HepG2 (cell line): ENCODE measurements around the gene NPDC1. TPM values are rescaled to one million over a fixed set of nuclear protein-coding genes. Genes with fewer than 3 reads are reported as not detected.

Experiments
- IRF9 ChIP-seq: sonication (generic); formaldehyde crosslinking; IDR thresholded peaks from 2 replicates; pipeline ENCODE4 v1.8.0; 2022; ENCODE audit warnings: missing genetic modification reagents, mild to moderate bottlenecking, borderline replicate concordance
- MEIS2 ChIP-seq: sonication (generic); formaldehyde crosslinking; IDR thresholded peaks from 2 replicates; pipeline ENCODE4 v1.9.0; 2021; ENCODE audit warnings: mild to moderate bottlenecking, missing genetic modification reagents
- MYC ChIP-seq: sonication (generic); formaldehyde crosslinking; IDR thresholded peaks from 2 replicates; pipeline ENCODE4 v1.9.0; 2021; ENCODE audit warnings: missing genetic modification reagents, borderline replicate concordance
- NAIF1 ChIP-seq: sonication (generic); formaldehyde crosslinking; IDR thresholded peaks from 2 replicates; pipeline ENCODE4 v1.5.0; 2020; ENCODE audit warnings: mild to moderate bottlenecking, missing genetic modification reagents, borderline replicate concordance
- NFYB ChIP-seq: sonication (generic); formaldehyde crosslinking; IDR thresholded peaks from 2 replicates; pipeline ENCODE4 v1.4.0; 2020; ENCODE audit warnings: missing genetic modification reagents
- PRPF4 ChIP-seq: fragments of 200-400 bp; formaldehyde crosslinking; IDR thresholded peaks from 2 replicates; pipeline ENCODE4 v1.6.1; 2016; ENCODE audit warnings: low read length, low read depth; ENCODE audit not compliant: poor library complexity, severe bottlenecking
- SKIL ChIP-seq: sonication (generic); formaldehyde crosslinking; IDR thresholded peaks from 2 replicates; pipeline ENCODE4 v1.8.0; 2022; ENCODE audit warnings: missing genetic modification reagents, mild to moderate bottlenecking, moderate library complexity, borderline replicate concordance
- TRAFD1 ChIP-seq: sonication (generic); formaldehyde crosslinking; IDR thresholded peaks from 2 replicates; pipeline ENCODE4 v1.5.1; 2020; ENCODE audit warnings: missing genetic modification reagents, mild to moderate bottlenecking, borderline replicate concordance
- ZBTB43 ChIP-seq: sonication (generic); formaldehyde crosslinking; conservative IDR thresholded peaks from 2 replicates; pipeline ENCODE4 v1.4.0; 2020; ENCODE audit warnings: missing genetic modification reagents
- ZNF234 ChIP-seq: sonication (generic); formaldehyde crosslinking; conservative IDR thresholded peaks from 2 replicates; pipeline ENCODE4 v1.5.1; 2020; ENCODE audit warnings: mild to moderate bottlenecking, missing genetic modification reagents
- ZNF276 ChIP-seq: sonication (generic); formaldehyde crosslinking; IDR thresholded peaks from 2 replicates; pipeline ENCODE4 v1.4.0; 2020; ENCODE audit warnings: mild to moderate bottlenecking, low read depth, missing genetic modification reagents
- ZNF337 ChIP-seq: sonication (generic); formaldehyde crosslinking; IDR thresholded peaks from 2 replicates; pipeline ENCODE4 v1.5.1; 2020; ENCODE audit warnings: missing genetic modification reagents, low read depth, mild to moderate bottlenecking, borderline replicate concordance
- ZNF510 ChIP-seq: sonication (generic); formaldehyde crosslinking; IDR thresholded peaks from 2 replicates; pipeline ENCODE4 v1.4.0; 2020; ENCODE audit warnings: low read depth, mild to moderate bottlenecking, missing genetic modification reagents
- ZNF678 ChIP-seq: sonication (generic); formaldehyde crosslinking; IDR thresholded peaks from 2 replicates; pipeline ENCODE4 v1.4.0; 2020; ENCODE audit warnings: mild to moderate bottlenecking, missing genetic modification reagents
- ZNF704 ChIP-seq: sonication (generic); formaldehyde crosslinking; IDR thresholded peaks from 2 replicates; pipeline ENCODE4 v1.8.1; 2023; ENCODE audit warnings: mild to moderate bottlenecking, inconsistent platforms, moderate library complexity, missing genetic modification reagents, borderline replicate concordance
- ZNF724P ChIP-seq: sonication (generic); formaldehyde crosslinking; IDR thresholded peaks from 2 replicates; pipeline ENCODE4 v1.8.0; 2022; ENCODE audit warnings: missing genetic modification reagents, borderline replicate concordance
- ZSCAN12 ChIP-seq: sonication (generic); formaldehyde crosslinking; IDR thresholded peaks from 2 replicates; pipeline ENCODE4 v1.9.0; 2021; ENCODE audit warnings: mild to moderate bottlenecking, missing genetic modification reagents
- polyA plus RNA-seq, 8 experiments: library from polyadenylated mRNA; depleted of rRNA in 3 of 8; stranded (reverse) in 7 of 8; unstranded in 1 of 8; fragments of >200 nt; fragmentation: Illumina TruSeq in 4 of 8; extraction: Trizol in 4 of 8; gene quantifications; 2 replicates each; pipeline versions ENCODE4 v1.2.1 to v1.2.3, GENCODE V29; 2011 to 2016; ENCODE audit warnings: low read depth in 4 of 8, missing spikeins in 1 of 8, mixed read lengths in 1 of 8; ENCODE audit not compliant: insufficient read depth in 1 of 8
- total RNA-seq, 5 experiments: library from RNA; depleted of rRNA; stranded (reverse); fragments of >200 nt; fragmentation: Illumina TruSeq; extraction: Trizol; gene quantifications; 2 replicates each; pipeline ENCODE4 v1.2.3, GENCODE V29; 2016; ENCODE audit warnings: low read depth in 1 of 5

Gene NPDC1
- total and polyA plus RNA-seq, 2 of the 13 experiments (the other 11 are each of a cell fraction or from before 2014, with no cell fraction given), result 0.84 to 5.4 TPM

- TF ChIP-seq ZBTB43 (CRISPR knock-in tag), result peak; percentile 42; the same call in 1 of the 2 replicates
- TF ChIP-seq ZNF276, result no peak
- 0 out of 2 replicates have a peak, but pooled peaks have one; percentile 24 for TF ChIP-seq ZNF234
- no peak for TF ChIP-seq ZNF510
- TF ChIP-seq MYC (CRISPR knock-in tag), result peak; percentile 53
- TF ChIP-seq SKIL (CRISPR knock-in tag), result no peak
- TF ChIP-seq ZNF337, result no peak
- TF ChIP-seq ZSCAN12, result no peak
- no peak for TF ChIP-seq TRAFD1 (CRISPR knock-in tag)
- TF ChIP-seq NAIF1 (CRISPR knock-in tag), result peak; percentile 61; the same call in 1 of the 2 replicates
- TF ChIP-seq NFYB (CRISPR knock-in tag), result peak; percentile 81
- TF ChIP-seq PRPF4, result no peak
- peak; percentile 24; the same call in 1 of the 2 replicates for TF ChIP-seq IRF9 (CRISPR knock-in tag)
- no peak for TF ChIP-seq MEIS2 (CRISPR knock-in tag)
- TF ChIP-seq ZNF704, result no peak
- no peak for TF ChIP-seq ZNF724P (CRISPR knock-in tag)
- TF ChIP-seq ZNF678 (CRISPR knock-in tag), result no peak
Observed at GRCh38 chr9:137070201-137070905, 24.4 kb upstream of the NPDC1 start, which contains the start of gene SAPCD2 (continued).
